Anterior cingulate cortex (tissue), 58 donors: ENCODE data around the gene PRR14L.
"Not testable (repeated sequence)": the region's sequence is repeated elsewhere in the genome, so short reads cannot be mapped to it uniquely, and the experiment has no call there.

Source experiments
- DNase-seq, 58 donors: peaks; one replicate each; lab custom pipeline; 2025; lab: John Stamatoyannopoulos, UW

The PRR14L gene

DNA sequence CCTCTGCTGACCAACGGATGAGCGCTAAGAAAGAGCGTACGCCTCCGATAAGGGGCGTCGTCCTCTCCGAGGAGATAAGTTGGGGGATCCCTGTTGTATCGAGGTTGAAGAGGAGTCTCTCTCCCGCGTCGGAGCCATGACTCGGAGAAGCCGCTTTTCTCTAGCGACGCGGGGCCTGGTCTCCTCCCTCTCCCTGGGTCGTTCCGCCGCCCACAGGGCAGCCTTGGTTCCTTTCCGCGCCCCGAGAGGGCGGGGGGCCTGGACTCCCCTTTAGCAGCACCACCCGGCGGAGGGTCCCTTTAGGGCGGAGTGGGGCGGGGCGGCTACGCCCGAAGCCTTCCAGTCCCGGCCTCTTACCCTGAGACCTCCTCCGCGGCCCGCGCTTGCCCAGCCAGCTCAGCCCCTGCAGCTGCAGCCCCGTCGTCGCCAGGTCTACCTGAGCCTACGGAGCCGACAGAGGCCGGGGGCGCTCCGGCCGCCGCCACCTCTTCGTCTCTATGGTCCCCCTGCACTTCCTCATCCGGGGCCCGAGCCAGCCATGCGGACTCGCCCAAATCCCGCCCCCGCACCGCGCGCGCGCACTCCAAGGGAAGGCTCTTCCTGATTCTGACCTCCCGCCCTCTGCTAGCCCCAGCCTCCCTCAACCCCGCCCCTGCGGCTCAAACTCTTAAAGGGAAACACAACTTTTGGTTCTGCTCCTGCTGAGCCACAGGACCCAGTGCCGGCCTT is at the start of gene PRR14L:
Gene PRR14L, minus strand, starts transcription at position 497 of the 729 bp plus-strand sequence. CDS start 11,272 bp downstream, outside the sequence.
- DNase-seq = peak; percentile 42 to 99 (median 97)

GRCh38 chr22:31799358-31799757 is 49.4 kb upstream of the PRR14L start:
- not testable (repeated sequence) for DNase-seq

- no peak for DNase-seq
Observed at GRCh38 chr22:31790240-31790639, 40.3 kb upstream of the PRR14L start.

GRCh38 chr22:31789803-31790202 is 39.9 kb upstream of the PRR14L start:
- DNase-seq = no peak

DNA sequence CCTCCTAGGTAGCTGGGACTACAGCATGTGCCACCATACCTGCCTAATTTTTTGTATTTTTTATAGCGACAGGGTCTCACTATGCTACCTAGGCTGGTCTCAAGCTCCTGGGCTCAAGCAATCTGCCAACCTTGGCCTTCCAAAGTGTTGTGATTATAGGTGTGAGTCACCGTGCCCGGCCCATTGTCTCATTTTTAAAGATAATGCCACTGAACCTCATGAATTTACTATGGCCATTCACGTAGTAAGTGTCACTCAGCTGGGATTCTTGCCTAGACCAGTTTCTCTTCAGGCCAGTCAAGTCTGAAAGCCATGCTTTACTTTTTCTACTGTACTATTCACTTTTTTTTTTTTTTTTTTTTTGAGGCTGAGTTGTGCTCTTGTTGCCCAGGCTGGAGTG is 26.3 kb upstream of the PRR14L start:
- no peak for DNase-seq

DNA sequence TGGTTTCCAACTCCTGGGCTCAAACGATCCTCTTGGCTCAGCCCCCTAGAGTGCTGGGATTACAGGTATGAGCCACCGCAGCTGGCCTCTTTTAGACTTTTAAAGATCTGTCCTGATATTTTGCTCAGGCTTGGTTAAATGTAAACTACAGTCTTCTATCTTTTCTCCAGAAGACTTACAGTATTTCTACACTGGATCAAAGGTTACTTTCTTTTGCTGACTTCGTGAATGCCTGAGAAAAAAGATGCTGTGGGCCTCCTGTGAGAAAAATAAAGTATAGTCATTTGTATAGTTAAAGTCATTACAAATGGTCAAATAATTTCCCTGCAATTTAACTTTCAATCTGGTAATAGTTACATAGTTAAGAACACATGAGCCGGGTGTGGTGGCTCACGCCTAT is 23.5 kb upstream of the PRR14L start:
- no peak for DNase-seq

DNA sequence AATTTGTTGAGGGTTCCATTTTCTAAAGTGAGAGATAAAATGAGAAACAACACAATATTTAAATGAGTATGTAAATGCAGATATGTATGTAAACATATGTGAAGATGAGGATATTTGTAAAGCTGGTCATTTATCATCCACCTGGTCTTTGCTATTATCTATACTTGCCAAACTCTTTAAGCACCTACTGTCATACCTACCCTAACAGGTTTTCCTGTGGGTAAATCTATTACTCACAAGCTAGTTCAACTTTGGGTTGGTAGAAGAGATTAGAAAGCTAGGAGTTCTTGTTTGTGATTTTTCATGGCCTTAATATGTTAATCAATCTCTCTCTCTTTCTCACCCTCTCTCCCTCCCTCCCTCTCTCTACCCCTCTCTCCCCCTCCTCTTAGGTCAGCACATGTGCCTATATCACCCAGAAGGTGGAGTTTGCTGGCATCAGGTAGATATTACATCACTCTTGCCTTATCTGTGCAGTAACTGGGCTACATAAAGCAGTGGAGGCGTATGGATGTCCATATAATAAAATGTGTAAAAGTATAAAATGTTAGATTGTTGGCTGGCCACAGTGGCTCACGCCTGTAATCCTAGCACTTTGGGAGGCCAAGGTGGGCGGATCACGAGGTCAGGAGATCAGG is 18.6 kb upstream of the PRR14L start:
- DNase-seq = no peak

- DNase-seq = no peak
Observed at GRCh38 chr22:31764785-31765184, 14.9 kb upstream of the PRR14L start.

DNA sequence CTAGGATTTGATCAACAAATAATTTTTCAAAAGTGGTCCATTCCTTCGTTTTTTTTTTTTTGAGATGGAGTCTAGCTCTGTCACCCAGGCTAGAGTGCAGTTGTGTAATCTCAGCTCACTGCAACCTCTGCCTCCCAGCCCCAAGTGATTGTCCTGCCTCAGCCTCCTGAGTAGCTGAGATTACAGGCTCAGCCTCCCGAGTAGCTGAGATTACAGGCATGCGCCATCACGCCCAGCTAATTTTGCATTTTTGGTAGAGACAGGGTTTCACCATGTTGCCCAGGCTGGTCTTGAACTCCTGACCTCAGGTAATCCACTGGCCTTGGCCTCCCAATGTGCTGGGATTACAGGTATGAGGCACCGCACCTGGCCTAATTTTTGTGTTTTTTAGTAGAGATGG is 8.9 kb upstream of the PRR14L start:
- not testable (repeated sequence) for DNase-seq

- DNase-seq = no peak
Observed at GRCh38 chr22:31757265-31757664, 7.3 kb upstream of the PRR14L start.

GRCh38 chr22:31754813-31755212 is 4.9 kb upstream of the PRR14L start:
- DNase-seq = no peak

GRCh38 chr22:31753634-31754501 is 3.9 kb upstream of the PRR14L start, which contains the start of gene DEPDC5:
TSS of gene DEPDC5 (plus strand) at chr22:31754019. CDS start at chr22:31754922, 903 bp downstream.
- DNase-seq = peak; percentile 54 to 95 (median 92)

GRCh38 chr22:31753005-31753633 is 3.2 kb upstream of the PRR14L start:
- peak in 35 of 58 donors; percentile 2 to 55 (median 22) for DNase-seq

DNA sequence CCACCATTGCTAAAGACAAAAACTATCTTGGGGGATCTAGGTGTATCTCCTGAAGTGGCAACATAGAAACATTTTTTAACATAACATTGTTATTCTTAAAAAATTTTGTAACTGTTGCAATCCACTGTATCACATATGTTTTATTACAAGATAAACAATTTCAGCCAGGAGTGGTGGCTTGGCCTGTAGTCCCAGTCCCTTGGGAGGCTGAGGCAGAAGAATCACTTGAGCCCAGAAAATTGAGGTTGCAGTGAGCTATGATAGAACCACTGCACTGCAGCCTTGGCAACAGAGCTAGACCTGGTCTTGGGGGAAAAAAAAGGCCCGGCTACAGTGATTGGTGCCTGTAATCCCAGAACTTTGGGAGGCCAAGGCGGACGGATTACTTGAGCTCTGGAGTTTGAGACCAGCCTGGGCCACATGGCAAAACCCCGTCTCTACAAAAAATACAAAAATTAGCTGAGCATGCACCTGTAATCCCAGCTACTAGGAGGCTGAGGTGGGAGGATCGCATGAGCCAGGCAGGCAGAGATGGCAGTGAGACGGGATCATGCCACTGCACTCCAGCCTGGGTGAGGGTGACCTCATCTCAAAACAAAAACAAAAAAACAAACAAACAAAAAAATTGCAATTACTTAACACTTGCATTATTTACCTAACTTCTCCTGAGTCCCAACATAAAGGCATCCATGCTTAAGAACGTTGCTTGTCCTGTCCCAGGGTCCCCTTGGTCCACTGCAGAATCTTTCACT is 2.3 kb upstream of the PRR14L start:
- DNase-seq = no peak

DNA sequence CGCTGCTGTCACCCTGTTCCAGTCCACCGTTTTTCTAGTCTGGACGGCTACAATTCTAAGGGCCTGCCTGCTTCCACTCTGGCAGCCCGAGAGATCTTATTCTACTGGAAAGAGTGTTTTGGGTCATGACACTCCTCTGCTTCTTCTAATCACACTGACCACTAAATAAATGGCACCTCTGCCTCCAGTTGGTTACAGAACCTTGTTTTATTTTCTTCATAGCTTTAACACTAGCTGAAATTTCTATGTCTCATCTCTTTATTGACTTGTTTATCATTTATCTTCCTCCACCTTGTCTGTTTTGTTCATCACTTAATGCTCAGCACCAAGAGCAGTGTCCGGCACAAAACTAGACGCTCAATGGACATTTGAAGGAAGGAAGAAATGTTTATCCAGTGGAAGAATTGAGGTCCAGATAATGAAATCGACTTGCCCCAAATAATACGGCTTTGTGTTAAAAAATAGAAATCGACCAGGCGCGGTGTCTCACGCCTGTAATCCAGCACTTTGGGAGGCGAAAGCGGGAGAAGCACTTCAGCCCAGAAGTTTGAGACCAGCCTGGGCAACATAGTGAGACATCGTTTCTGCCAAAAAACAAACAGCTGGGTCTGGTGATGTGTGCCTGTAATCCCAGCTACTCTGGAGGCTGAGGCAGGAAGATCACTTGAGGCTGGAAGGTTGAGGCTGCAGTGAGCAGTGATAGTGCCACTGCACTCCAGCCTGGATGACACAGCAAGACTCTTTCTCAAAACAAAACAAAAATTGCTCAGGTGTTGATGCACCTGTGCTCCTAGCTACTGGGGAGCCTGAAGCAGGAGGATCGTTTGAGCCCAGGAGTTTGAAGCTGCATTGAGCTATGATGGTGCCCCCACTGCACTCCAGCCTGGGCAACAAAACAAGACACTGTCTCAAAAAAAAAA is 693 bp upstream of the PRR14L start:
- no peak for DNase-seq

GRCh38 chr22:31748490-31748889 is 1.4 kb downstream of the PRR14L start:
- DNase-seq = no peak

GRCh38 chr22:31747441-31747840 is 2.5 kb downstream of the PRR14L start:
- DNase-seq = no peak

GRCh38 chr22:31743871-31744270 is 6.1 kb downstream of the PRR14L start:
- no peak for DNase-seq

DNA sequence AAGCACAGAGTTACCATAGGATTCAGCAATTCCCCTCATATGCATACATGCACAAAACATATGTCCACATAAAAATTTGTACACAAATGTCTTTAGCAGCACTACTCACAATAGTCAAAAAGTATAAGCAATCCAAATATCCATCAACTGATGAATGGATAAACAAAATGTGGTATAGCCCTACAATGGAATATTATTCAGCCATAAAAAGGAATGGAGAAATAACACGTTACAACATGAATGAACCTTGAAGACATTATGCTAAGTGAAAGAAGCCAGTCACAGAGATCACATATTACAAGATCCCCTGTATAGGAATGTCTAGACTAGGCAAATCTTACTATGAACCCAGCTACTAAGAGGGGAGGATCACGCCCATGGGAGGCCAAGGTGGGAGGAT is 7.2 kb downstream of the PRR14L start:
- DNase-seq = no peak
